ENCODE results near the gene AMBP. TPM values are rescaled to one million over a fixed set of nuclear protein-coding genes. Genes with fewer than 3 reads are reported as not detected.
"Not testable (repeated sequence)": the region's sequence is repeated elsewhere in the genome, so short reads cannot be mapped to it uniquely, and the experiment has no call there.

The AMBP gene
- total and polyA plus RNA-seq, 10 donors = 0.09 to 1.6 (median 0.12) TPM; not detected in 7

GRCh38 chr9:114083666-114084065, 5.6 kb upstream of the AMBP start:
- Histone ChIP-seq H3K4me1 (peaks cover 0 to 4% (median 0%) of the 10 kb centered on the region in 6 donors), H3K27me3 (replicated peaks in 1 of 7) (peaks cover 0 to 2% (median 0%) of the 10 kb centered on the region in 7 donors), H3K27ac (no peak overlapping the region), H3K9me3 (no peaks in the 10 kb centered on the region), H3K36me3 (no peaks in the 10 kb centered on the region), H3K4me3 (no peak overlapping the region)
- DNase-seq = no peak
- TF ChIP-seq CTCF (IDR thresholded peaks at IDR 0.05 in 8 of 11, conservative IDR thresholded peaks at IDR 0.05 in 3 of 11) (no peak), POLR2A (IDR thresholded peaks at IDR 0.05) (no peak), POLR2AphosphoS5 (IDR thresholded peaks at IDR 0.05) (no peak)
- intact Hi-C loops (cut with DNase I; ENCODE audit: low total_unique reads) = loop anchor here (10.0 kb wide), 1 partner anchor 211 kb away; no protein-coding TSS in a partner anchor
- 78 to 93% (median 86%) methylated on average over 6 of the region's 6 CpGs for WGBS, 5 donors

- not testable (repeated sequence) for H3K36me3 ChIP-seq, H3K4me3 ChIP-seq, H3K27ac ChIP-seq, DNase-seq, H3K9me3 ChIP-seq, H3K4me1 ChIP-seq
- H3K27me3 ChIP-seq (replicated peaks in 1 of 7) = peaks cover 0 to 10% (median 0%) of the 10 kb centered on the region in 7 donors
- WGBS, 5 donors = 64 to 76% (median 70%) methylated on average over 13 of the region's 13 CpGs
- intact Hi-C loops (cut with DNase I; ENCODE audit: low total_unique reads) = loop anchor here (10.0 kb wide), 1 partner anchor 212 kb away; no protein-coding TSS in a partner anchor
These were observed 4.8 kb upstream of the AMBP start for GRCh38 chr9:114082763-114083412.

- H3K9me3 ChIP-seq = no peaks in the 10 kb centered on the region
- peaks cover 0 to 4% (median 0%) of the 10 kb centered on the region in 6 donors for H3K4me1 ChIP-seq
- no peak overlapping the region for H3K27ac ChIP-seq
- no peaks in the 10 kb centered on the region for H3K36me3 ChIP-seq
- intact Hi-C loops (cut with DNase I; ENCODE audit: low total_unique reads) = loop anchor here (10.0 kb wide), 1 partner anchor 213 kb away; no protein-coding TSS in a partner anchor
- no peak overlapping the region for H3K4me3 ChIP-seq
- peaks cover 0 to 17% (median 0%) of the 10 kb centered on the region in 7 donors for H3K27me3 ChIP-seq (replicated peaks in 1 of 7)
- 51 to 57% (median 52%) methylated on average over 9 to 10 of the region's 10 CpGs for WGBS, 5 donors
- peak; percentile 52 to 91 (median 85) for TF ChIP-seq CTCF (IDR thresholded peaks at IDR 0.05 in 8 of 11, conservative IDR thresholded peaks at IDR 0.05 in 3 of 11)
- TF ChIP-seq POLR2AphosphoS5 (IDR thresholded peaks at IDR 0.05) = no peak
- peak; percentile 88 for DNase-seq
These were observed 4.1 kb upstream of the AMBP start for GRCh38 chr9:114082017-114082762.

- TF ChIP-seq POLR2AphosphoS5 (IDR thresholded peaks at IDR 0.05) (no peak), CTCF (IDR thresholded peaks at IDR 0.05 in 8 of 11, conservative IDR thresholded peaks at IDR 0.05 in 3 of 11) (no peak)
- H3K4me3 ChIP-seq = no peak overlapping the region
- 84 to 89% (median 87%) methylated on average over 6 of the region's 6 CpGs for WGBS, 5 donors
- no peaks in the 10 kb centered on the region for H3K9me3 ChIP-seq
- H3K4me1 ChIP-seq = peaks cover 0 to 4% (median 0%) of the 10 kb centered on the region in 6 donors
- H3K36me3 ChIP-seq = no peaks in the 10 kb centered on the region
- intact Hi-C loops (cut with DNase I; ENCODE audit: low total_unique reads) = loop anchor here (10.0 kb wide), 1 partner anchor 213 kb away; no protein-coding TSS in a partner anchor
- DNase-seq = peak; percentile 52
- H3K27me3 ChIP-seq (replicated peaks in 1 of 7) = peaks cover 0 to 24% (median 0%) of the 10 kb centered on the region in 7 donors
- no peak overlapping the region for H3K27ac ChIP-seq
These were observed 3.4 kb upstream of the AMBP start for GRCh38 chr9:114081441-114082016.

Measured in spleen (tissue), 11 donors.